GM10248 (cell line): Measurements from ENCODE around the gene ZNF524.

Experiments used
- CTCF ChIA-PET: fragments of 300-600 bp; sonication (Branson Sonifier 250); formaldehyde crosslinking; extraction: SDS; loops from one replicate; lab custom pipeline; 2021; ENCODE audit warnings: antibody characterized with exemption; lab: Yijun Ruan, JAX
- POLR2A ChIA-PET: fragments of 350-650 bp; sonication (Branson Sonifier 250); formaldehyde crosslinking; extraction: SDS; loops from one replicate; lab custom pipeline; 2020; ENCODE audit warnings: antibody characterized with exemption; lab: Yijun Ruan, JAX
- DNase-seq: peaks from one replicate; pipeline ENCODE4 v3.0.0; 2012; ENCODE audit errors: extremely low spot score
- TF ChIP-seq, protein P1 (sequence below): IDR thresholded peaks from 2 replicates; pipeline ENCODE4 v1.5.1; 2012; ENCODE audit warnings: mild to moderate bottlenecking, low read depth; ENCODE audit errors: extremely low read depth, missing control alignments, control extremely low read depth

The ZNF524 gene

DNA sequence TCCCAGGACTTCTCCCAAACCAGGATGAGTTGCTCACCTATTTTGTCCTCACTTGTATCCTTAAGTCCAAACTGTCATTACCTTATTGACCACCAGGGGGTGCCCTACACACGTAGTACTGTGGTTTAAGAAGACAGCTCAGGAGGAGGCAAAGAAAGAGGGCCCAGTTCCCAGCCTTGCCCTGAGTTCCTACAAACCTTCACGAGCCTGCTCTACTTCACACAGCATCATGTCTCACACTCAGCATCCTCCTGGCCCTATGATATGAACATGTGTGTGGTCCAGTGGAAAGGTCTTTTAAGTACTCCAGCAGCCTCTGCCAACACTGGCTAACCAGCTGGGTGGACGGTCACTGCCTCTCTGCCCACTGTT, 32.4 kb downstream of the ZNF524 start:
- POLR2A ChIA-PET: interaction anchor here (0.5 to 1.7 kb wide), 2 partner anchors 8 to 28 kb away, joined by 4 to 7 read pairs; partner anchors contain the start of genes ZNF784 and ZNF865
- CTCF ChIA-PET: interaction anchor here (0.6 to 9.0 kb wide), 57 partner anchors 9 to 716 kb away, joined by 3 to 109 read pairs (median 4); partner anchors contain the start of genes CCDC106, FIZ1, NAT14 and U2AF2
- peak; percentile 66 for DNase-seq

GRCh38 chr19:55633861-55634260, 33.8 kb downstream of the ZNF524 start:
- TF ChIP-seq, protein P1, sequence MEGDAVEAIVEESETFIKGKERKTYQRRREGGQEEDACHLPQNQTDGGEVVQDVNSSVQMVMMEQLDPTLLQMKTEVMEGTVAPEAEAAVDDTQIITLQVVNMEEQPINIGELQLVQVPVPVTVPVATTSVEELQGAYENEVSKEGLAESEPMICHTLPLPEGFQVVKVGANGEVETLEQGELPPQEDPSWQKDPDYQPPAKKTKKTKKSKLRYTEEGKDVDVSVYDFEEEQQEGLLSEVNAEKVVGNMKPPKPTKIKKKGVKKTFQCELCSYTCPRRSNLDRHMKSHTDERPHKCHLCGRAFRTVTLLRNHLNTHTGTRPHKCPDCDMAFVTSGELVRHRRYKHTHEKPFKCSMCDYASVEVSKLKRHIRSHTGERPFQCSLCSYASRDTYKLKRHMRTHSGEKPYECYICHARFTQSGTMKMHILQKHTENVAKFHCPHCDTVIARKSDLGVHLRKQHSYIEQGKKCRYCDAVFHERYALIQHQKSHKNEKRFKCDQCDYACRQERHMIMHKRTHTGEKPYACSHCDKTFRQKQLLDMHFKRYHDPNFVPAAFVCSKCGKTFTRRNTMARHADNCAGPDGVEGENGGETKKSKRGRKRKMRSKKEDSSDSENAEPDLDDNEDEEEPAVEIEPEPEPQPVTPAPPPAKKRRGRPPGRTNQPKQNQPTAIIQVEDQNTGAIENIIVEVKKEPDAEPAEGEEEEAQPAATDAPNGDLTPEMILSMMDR: no peak
- CTCF ChIA-PET: interaction anchor here (1.3 to 9.0 kb wide), 17 partner anchors 9 to 700 kb away, joined by 3 to 109 read pairs (median 19); partner anchors contain the start of genes CCDC106, U2AF2, ZNF581 and ZNF784
- POLR2A ChIA-PET: interaction anchor here (1.0 to 1.9 kb wide), 2 partner anchors 21 to 52 kb away, joined by 3 to 7 read pairs; partner anchors contain the start of gene U2AF2
- no peak for DNase-seq

More for the DNA sequence above, 32.4 kb downstream of the ZNF524 start:
- TF ChIP-seq, protein P1: peak; percentile 88

DNA sequence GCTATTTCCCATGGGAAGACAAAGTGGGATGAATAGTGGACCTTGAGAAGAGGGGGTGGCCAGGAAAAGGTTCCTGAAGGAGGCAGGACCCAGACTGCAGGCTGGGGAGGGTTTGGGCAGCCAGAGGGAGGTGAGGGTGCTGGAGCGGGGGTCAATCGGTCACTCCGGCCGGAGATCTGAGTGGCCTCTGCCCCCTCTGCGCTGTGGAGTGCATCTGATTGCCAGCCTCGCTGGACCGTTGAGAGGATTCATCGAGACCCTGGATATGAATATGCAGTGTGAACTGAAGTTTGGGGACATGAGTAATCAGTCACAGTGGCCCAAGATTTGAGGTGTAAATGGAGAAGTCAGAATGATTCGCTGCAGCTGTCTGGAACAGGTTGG, 35.2 kb downstream of the ZNF524 start:
- ChIA-PET POLR2A (interaction anchor here (1.9 to 2.7 kb wide), 2 partner anchors 12 to 19 kb away, joined by 7 to 8 read pairs; partner anchors contain the start of genes CCDC106 and U2AF2), CTCF (interaction anchor here (1.0 to 9.0 kb wide), 7 partner anchors 11 to 698 kb away, joined by 3 to 84 read pairs (median 4); partner anchors contain the start of genes CCDC106, U2AF2 and ZNF784)
- DNase-seq: no peak
- TF ChIP-seq, protein P1: no peak

DNA sequence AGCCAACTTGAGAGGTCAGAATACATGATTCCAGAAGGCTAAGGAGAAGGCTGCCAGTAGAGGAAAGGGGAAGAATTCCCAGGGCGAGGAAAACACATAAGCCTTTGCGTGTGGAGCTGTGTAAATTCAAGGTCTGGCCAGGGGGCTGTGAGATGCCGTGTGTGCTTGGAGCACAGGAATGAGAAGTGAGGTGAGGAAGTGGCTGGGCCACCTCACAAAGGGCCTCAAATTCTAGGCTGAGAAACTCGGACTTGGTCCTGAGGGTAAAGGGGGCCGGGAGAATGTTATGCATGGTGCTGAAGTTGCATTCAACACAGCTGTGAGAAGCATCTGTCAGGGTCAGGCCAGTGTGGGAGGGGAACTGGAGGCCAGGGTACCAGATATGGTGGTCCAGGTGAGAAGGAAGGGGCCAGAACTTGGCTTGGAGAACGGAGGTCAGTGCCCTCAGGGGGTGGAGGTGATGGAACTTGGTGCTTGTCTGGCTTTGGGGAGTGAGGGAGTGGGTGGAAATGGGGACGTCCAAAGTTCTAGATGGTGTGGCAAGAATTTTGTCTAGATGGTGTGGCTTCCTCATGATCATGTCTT, 35.9 kb downstream of the ZNF524 start:
- POLR2A ChIA-PET: interaction anchor here (1.9 to 2.7 kb wide), 2 partner anchors 12 to 19 kb away, joined by 7 to 8 read pairs; partner anchors contain the start of genes CCDC106 and U2AF2
- TF ChIP-seq, protein P1: no peak
- CTCF ChIA-PET: interaction anchor here (1.0 to 9.0 kb wide), 6 partner anchors 11 to 30 kb away, joined by 3 to 84 read pairs (median 4); partner anchors contain the start of genes CCDC106, U2AF2 and ZNF784
- no peak for DNase-seq

DNA sequence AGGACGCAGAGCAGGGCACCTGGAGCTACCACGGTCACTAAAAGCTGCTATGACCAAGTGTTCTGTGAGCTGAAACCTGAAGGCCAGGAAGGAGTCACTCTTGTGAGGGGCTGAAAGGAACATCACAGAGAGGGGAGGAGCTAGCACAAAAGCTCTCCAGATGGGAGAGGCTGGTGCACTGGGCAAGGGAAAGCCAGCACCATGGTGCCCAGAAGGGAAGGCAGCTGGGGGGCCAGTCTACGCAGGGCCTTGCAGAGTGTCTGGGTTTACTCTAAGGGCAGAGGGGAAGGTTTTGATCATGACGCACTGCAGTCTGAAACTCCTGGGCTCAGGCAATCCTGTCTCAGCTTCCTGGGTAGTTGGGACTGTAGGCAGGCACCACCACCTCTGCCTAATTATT, 36.6 kb downstream of the ZNF524 start:
- TF ChIP-seq, protein P1: no peak
- CTCF ChIA-PET: interaction anchor here (0.9 to 9.0 kb wide), 10 partner anchors 10 to 673 kb away, joined by 3 to 84 read pairs (median 4); partner anchors contain the start of genes CCDC106, U2AF2 and ZNF784
- POLR2A ChIA-PET: interaction anchor here (0.8 to 2.7 kb wide), 4 partner anchors 11 to 49 kb away, joined by 4 to 8 read pairs (median 4); partner anchors contain the start of genes CCDC106 and U2AF2
- no peak for DNase-seq

GRCh38 chr19:55637534-55637933, 37.4 kb downstream of the ZNF524 start:
- TF ChIP-seq, protein P1: no peak
- ChIA-PET CTCF (interaction anchor here (0.7 to 9.0 kb wide), 10 partner anchors 10 to 672 kb away, joined by 3 to 84 read pairs (median 4); partner anchors contain the start of genes CCDC106, NAT14, U2AF2 and ZNF865), POLR2A (interaction anchor here (0.7 to 2.7 kb wide), 5 partner anchors 10 to 172 kb away, joined by 3 to 8 read pairs (median 4); partner anchors contain the start of gene CCDC106)
- DNase-seq: no peak
